ENCODE results near the gene NHLRC2.
A peak's percentile ranks its signal among the peaks of the same experiment; 100 is the strongest.
"Not testable (repeated sequence)": the region's sequence is repeated elsewhere in the genome, so short reads cannot be mapped to it uniquely, and the experiment has no call there.

Gene NHLRC2, protein sequence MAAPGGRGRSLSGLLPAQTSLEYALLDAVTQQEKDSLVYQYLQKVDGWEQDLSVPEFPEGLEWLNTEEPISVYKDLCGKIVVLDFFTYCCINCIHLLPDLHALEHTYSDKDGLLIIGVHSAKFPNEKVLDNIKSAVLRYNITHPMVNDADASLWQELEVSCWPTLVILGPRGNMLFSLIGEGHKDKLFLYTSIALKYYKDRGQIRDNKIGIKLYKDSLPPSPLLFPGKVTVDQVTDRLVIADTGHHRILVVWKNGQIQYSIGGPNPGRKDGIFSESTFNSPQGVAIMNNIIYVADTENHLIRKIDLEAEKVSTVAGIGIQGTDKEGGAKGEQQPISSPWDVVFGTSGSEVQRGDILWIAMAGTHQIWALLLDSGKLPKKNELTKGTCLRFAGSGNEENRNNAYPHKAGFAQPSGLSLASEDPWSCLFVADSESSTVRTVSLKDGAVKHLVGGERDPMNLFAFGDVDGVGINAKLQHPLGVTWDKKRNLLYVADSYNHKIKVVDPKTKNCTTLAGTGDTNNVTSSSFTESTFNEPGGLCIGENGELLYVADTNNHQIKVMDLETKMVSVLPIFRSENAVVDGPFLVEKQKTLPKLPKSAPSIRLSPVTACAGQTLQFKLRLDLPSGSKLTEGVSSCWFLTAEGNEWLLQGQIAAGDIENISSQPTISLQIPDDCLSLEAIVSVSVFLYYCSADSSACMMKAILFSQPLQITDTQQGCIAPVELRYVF

DNA sequence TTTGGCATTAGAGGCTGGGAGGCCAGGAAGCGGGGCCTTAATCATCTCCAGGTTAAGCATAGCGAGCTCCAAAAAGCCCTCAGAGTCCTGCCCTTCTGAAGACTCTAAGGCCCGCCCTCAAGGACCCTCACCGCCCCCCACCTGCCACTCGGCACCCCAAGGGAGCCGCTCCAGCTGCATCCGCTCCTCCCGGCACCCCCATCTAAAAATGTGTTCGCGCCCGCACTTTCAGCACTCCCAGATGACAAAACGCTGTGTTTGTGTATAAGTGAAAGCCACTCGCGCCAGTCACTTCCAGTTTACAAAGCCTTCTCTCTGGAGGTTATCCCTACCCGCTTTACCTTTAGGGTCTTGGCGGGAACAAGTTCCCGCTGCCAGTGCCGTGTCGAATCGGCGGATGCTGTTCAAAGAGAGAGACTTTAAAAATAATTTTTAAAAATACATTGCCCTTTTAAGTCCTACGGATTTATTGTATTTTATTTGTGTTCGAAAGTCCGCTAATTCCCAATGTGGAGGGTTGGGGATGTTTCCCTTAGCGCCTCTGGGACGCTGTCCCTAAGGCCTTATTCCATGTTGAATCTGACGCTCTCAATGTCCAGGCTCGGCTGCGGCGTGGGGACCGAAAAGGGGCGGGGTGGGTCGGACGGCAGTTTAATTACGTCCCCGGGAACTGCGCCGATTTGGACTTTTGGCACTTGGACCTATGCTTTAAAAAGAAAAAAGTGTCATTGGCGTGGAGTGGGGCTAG, at the start of gene NHLRC2, which contains the start of gene DCLRE1A:
TSS of gene NHLRC2 (plus strand) at position 649 of the 748 bp plus-strand sequence. CDS start 212 bp downstream, outside the sequence.
TSS of gene DCLRE1A (minus strand) at position 70 of the 748 bp plus-strand sequence. CDS start 900 bp downstream, outside the sequence.
- peak in 50 of 51 donors; percentile 18 to 90 (median 66) for DNase-seq

GRCh38 chr10:113806503-113806902, 48.0 kb upstream of the NHLRC2 start:
- DNase-seq = no peak

- DNase-seq = no peak
Measured at GRCh38 chr10:113808168-113808567, 46.3 kb upstream of the NHLRC2 start.

GRCh38 chr10:113814700-113815099, 39.8 kb upstream of the NHLRC2 start:
- not testable (repeated sequence) for DNase-seq

DNA sequence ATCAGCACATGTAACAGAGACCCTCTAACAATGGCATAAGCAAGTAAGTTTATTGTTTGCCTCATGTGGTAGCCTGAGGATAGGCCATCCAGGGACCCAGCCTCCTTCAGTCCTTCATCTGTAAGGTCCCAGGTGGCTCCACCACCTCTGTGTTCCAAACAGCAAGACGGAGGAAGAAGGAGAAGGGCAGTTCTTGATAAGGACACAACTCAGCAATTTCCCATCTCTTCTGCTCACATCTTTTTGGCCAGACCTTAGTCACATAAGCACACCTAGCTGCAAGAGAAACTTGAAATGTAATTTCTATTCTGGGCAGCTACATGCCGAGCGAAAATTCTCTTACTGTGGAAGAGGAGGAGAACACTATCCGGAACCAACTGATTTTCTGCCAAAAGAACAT, 34.5 kb upstream of the NHLRC2 start:
- no peak for DNase-seq

GRCh38 chr10:113820507-113820906, 34.0 kb upstream of the NHLRC2 start:
- no peak for DNase-seq

GRCh38 chr10:113821306-113821705, 33.2 kb upstream of the NHLRC2 start:
- DNase-seq = not testable (repeated sequence)

DNA sequence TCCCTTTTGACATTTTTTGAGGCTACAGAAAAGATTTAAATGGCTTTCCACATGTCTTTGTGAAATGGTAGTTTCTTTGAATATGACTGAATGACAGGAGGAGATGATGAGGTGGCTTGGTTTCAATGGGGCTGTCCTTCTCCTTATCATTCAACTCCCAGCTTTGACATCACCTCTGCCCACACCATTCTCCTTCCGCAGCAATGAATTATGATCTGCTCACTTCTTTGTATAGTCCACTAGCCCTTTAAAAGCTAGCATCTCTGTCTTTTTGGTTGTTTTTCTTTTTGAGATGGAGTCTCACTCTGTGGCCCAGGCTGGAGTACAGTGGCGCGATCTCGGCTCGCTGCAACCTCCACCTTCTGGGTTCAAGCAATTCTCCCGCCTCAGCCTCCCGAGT, 32.3 kb upstream of the NHLRC2 start:
- no peak for DNase-seq

- DNase-seq = no peak
Measured at GRCh38 chr10:113823389-113823788, 31.1 kb upstream of the NHLRC2 start.

DNA sequence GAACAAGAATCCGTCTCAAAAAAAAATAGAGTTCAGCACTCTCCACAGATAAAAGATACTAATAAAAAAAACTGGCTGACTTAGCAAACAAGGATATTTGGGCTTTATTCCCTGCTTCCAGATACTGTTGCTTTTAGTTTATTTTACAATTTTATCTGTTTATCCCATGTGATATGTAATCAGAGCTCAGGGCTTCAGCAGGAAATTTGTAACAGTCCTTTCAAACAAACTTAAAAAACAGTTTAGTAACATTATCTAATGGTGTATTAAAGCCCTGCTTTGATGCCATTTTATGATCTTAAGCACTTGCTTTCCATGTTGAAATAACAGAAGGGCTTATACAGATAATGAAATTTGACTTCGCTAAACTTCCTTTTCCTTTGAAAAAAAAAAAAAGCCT, 28.7 kb upstream of the NHLRC2 start:
- DNase-seq = no peak

- not testable (repeated sequence) for DNase-seq
Measured at GRCh38 chr10:113828567-113828966, 25.9 kb upstream of the NHLRC2 start.

DNA sequence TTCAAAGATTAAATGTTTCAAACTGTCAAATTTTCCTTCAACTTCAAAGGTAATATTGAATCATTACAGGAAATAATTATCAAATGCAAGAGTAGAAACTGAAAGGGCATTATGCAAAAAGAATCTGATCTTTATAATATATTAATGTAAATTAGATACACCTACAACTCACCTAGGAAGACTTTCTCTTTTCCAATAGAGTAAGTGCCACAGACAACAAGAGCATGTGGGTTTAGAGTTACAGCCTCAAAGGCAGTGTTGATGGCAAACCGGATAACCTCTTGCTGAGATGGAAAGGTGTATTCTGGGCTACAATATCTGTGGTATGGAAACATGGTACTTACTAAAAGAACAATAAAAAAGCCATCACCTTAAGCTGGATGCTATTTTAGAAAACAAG, 12.3 kb upstream of the NHLRC2 start:
- DNase-seq = no peak

- no peak for DNase-seq
Measured at GRCh38 chr10:113843972-113844485, 10.4 kb upstream of the NHLRC2 start.

DNA sequence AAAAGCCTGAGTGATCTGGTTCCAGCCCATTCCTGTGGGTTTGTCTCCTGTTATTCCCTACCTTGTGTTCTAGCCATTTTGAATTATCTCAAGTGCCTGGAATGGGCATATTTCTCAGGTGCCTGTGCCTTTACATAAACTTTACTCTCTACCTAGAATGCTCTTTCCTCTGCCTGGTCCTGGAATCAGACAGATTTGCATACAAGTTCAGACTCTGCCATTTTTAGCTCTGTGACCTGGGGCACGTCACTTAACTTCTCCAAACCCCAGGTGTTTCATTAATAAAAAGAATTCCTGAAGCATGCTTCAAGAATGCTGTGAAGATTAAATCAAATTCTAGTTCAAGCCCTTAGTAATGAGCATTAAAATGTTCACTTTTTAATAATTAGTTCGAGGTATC, 8.4 kb upstream of the NHLRC2 start:
- no peak for DNase-seq

GRCh38 chr10:113849140-113849803, 5.2 kb upstream of the NHLRC2 start:
- no peak for DNase-seq

- no peak for DNase-seq
Measured at GRCh38 chr10:113849946-113850345, 4.5 kb upstream of the NHLRC2 start.

GRCh38 chr10:113853578-113854012, 866 bp upstream of the NHLRC2 start:
- DNase-seq = peak in 1 of 51 donors; percentile 24

- DNase-seq = peak in 42 of 51 donors; percentile 4 to 85 (median 51)
Measured at GRCh38 chr10:113854761-113855588, 514 bp downstream of the NHLRC2 start.

DNA sequence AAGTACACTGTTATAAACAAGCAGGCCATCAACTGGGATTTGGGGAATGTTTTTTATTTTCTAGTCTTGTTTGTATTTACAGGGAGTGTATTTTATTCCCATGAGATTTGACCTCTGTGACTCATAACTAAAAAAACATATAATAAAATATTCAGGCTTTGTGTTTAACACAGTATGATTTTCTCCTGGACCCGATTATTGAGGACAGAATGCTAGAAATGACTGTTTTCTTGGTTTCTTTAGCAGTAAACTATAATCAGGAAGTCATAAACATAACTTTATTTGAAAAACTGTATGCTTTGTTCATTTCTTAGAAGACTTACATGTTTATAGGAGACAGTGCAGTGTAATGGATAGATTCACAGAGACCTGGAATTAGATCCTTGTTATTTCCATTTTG, 2.1 kb downstream of the NHLRC2 start:
- no peak for DNase-seq

- no peak for DNase-seq
Measured at GRCh38 chr10:113857210-113857609, 2.7 kb downstream of the NHLRC2 start.

All from hypothalamus (tissue), 51 donors.